ENCODE results near the gene CCDC190.
A peak's percentile ranks its signal among the peaks of the same experiment; 100 is the strongest.
"Not testable (repeated sequence)": the region's sequence is repeated elsewhere in the genome, so short reads cannot be mapped to it uniquely, and the experiment has no call there.

The CCDC190 gene

DNA sequence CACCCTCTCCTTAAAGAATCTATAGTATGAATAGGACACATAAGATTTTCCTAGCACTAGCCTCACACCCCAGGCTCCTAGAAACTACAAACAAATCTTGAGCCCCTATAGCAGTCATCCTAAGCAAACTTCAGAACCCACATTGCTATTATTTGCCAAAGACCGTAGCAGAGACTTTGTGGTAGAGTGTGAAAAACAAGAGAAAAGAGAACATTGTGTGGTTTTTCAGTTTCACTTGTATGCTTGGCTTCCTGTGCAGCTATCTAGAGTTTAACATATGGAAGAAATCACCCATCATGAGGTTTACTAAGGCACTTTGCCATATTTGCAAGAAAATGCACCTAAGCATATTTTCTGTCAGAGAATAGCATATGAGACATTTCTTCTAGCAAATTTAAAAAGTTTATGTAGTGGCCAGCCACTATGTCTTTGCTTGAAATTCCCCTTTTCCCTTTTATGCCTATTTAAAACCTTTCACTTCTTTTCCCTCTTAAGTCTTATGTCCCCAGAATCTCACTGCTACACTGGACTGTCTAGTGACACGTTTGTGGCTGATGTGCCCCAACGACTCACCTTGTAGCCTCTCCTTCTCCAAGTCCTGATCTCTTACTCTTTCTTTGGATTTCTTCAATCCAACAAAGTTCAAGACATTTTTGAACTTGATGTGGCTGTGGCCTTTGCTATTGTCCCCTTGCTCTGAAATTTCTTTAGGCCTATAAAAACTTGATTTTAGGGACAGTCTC, 25.6 kb downstream of the CCDC190 start:
- no peak overlapping the region for H3K4me3 ChIP-seq (ENCODE audit: low read length)
- H3K27me3 ChIP-seq (ENCODE audit: control insufficient read depth, insufficient read depth, low read length) = no peaks in the 10 kb centered on the region
- no peaks in the 10 kb centered on the region for H3K4me1 ChIP-seq (ENCODE audit: control insufficient read depth, insufficient read depth, low read length)
- no CpG with 5 or more reads among the region's 3 CpGs for WGBS (ENCODE audit: insufficient coverage, insufficient read length)
- H3K9me3 ChIP-seq (ENCODE audit: control insufficient read depth, insufficient read depth, low read length) = no peaks in the 10 kb centered on the region
- no peak overlapping the region for H3K27ac ChIP-seq (ENCODE audit: low read length)
- H3K36me3 ChIP-seq (ENCODE audit: control insufficient read depth, insufficient read depth, low read length) = no peaks in the 10 kb centered on the region
- DNase-seq (ENCODE audit: low read depth, low spot score) = no peak

- Histone ChIP-seq H3K4me3 (ENCODE audit: low read length) (no peak overlapping the region), H3K27ac (ENCODE audit: low read length) (no peak overlapping the region), H3K36me3 (ENCODE audit: control insufficient read depth, insufficient read depth, low read length) (no peaks in the 10 kb centered on the region), H3K4me1 (ENCODE audit: control insufficient read depth, insufficient read depth, low read length) (no peaks in the 10 kb centered on the region), H3K27me3 (ENCODE audit: control insufficient read depth, insufficient read depth, low read length) (no peaks in the 10 kb centered on the region), H3K9me3 (ENCODE audit: control insufficient read depth, insufficient read depth, low read length) (no peaks in the 10 kb centered on the region)
- DNase-seq (ENCODE audit: low read depth, low spot score) = no peak
- WGBS (ENCODE audit: insufficient coverage, insufficient read length) = no CpG with 5 or more reads among the region's 3 CpGs
These were observed 28.5 kb downstream of the CCDC190 start for GRCh38 chr1:162832470-162832869.

DNA sequence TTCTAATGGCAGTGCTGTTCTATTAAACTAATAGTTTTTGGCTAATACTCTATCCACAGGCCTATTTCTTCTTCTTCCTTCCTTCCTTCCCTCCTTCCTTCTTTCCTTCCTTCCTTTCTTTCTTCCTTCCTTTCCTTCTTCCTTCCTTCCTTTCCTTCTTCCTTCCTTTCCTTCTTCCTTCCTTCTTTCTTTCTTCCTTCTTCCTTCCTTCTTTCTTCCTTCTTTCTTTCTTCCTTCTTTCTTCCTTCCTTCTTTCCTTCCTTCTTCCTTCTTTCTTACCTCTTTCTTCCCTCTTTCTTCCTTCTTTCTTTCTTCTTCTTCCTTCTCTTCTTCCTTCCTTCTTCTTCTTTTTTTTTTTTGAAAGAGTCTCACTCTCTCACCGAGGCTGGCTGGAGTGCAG, 31.7 kb downstream of the CCDC190 start:
- H3K9me3 ChIP-seq (ENCODE audit: control insufficient read depth, insufficient read depth, low read length) = no peaks in the 10 kb centered on the region
- no peak overlapping the region for H3K4me3 ChIP-seq (ENCODE audit: low read length)
- H3K27me3 ChIP-seq (ENCODE audit: control insufficient read depth, insufficient read depth, low read length) = no peaks in the 10 kb centered on the region
- no peak for DNase-seq (ENCODE audit: low read depth, low spot score)
- H3K4me1 ChIP-seq (ENCODE audit: control insufficient read depth, insufficient read depth, low read length) = no peaks in the 10 kb centered on the region
- H3K27ac ChIP-seq (ENCODE audit: low read length) = no peak overlapping the region
- no CpG with 5 or more reads among the region's 1 CpG for WGBS (ENCODE audit: insufficient coverage, insufficient read length)
- no peaks in the 10 kb centered on the region for H3K36me3 ChIP-seq (ENCODE audit: control insufficient read depth, insufficient read depth, low read length)

DNA sequence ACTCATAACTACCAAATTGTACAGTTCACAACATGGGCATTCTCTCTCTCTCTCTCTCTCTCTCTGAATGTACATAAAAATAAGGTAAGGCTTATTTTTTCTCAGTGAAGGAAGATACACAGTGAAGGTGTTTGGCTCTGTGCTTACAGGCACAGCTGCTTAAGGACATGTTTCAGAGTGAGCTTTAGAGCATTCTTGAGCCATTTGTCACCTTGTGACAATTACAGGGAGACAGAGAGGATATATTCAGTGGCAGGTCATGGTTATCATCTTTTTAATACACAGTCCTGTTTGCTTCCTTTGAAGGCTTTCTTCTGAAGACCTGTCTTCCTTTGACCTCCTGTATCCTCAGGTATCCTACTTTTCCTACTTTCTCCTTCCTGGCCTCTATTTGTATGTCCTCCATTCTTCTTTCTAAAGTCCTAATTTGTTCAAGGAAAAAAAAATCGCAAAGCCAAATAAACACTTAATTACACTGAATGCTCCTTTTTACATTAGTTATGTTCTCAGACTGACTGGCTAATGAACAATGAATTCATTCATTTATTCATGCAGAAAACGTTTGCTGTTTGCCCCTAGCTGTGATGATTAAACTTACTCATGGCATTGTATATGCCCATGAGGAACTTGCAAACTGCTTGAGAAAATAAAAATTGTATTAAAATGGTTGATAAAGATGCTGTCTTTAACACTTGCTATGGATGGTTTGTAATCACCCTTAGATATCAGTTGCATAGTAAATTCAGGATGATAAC, 37.0 kb downstream of the CCDC190 start:
- no peak overlapping the region for H3K4me3 ChIP-seq (ENCODE audit: low read length)
- H3K36me3 ChIP-seq (ENCODE audit: control insufficient read depth, insufficient read depth, low read length) = no peaks in the 10 kb centered on the region
- WGBS (ENCODE audit: insufficient coverage, insufficient read length) = no CpG with 5 or more reads among the region's 2 CpGs
- no peak for DNase-seq (ENCODE audit: low read depth, low spot score)
- H3K9me3 ChIP-seq (ENCODE audit: control insufficient read depth, insufficient read depth, low read length) = no peaks in the 10 kb centered on the region
- no peak overlapping the region for H3K27ac ChIP-seq (ENCODE audit: low read length)
- peaks cover 2% of the 10 kb centered on the region; the same call in 1 of the 2 replicates for H3K4me1 ChIP-seq (ENCODE audit: control insufficient read depth, insufficient read depth, low read length)
- no peaks in the 10 kb centered on the region for H3K27me3 ChIP-seq (ENCODE audit: control insufficient read depth, insufficient read depth, low read length)

GRCh38 chr1:162823231-162823630, 37.7 kb downstream of the CCDC190 start:
- Histone ChIP-seq H3K27ac (ENCODE audit: low read length) (no peak overlapping the region), H3K36me3 (ENCODE audit: control insufficient read depth, insufficient read depth, low read length) (no peaks in the 10 kb centered on the region), H3K9me3 (ENCODE audit: control insufficient read depth, insufficient read depth, low read length) (no peaks in the 10 kb centered on the region), H3K4me3 (ENCODE audit: low read length) (no peak overlapping the region), H3K27me3 (ENCODE audit: control insufficient read depth, insufficient read depth, low read length) (no peaks in the 10 kb centered on the region), H3K4me1 (ENCODE audit: control insufficient read depth, insufficient read depth, low read length) (peaks cover 2% of the 10 kb centered on the region; the same call in 1 of the 2 replicates)
- no peak for DNase-seq (ENCODE audit: low read depth, low spot score)
- no CpG with 5 or more reads among the region's 3 CpGs for WGBS (ENCODE audit: insufficient coverage, insufficient read length)

DNA sequence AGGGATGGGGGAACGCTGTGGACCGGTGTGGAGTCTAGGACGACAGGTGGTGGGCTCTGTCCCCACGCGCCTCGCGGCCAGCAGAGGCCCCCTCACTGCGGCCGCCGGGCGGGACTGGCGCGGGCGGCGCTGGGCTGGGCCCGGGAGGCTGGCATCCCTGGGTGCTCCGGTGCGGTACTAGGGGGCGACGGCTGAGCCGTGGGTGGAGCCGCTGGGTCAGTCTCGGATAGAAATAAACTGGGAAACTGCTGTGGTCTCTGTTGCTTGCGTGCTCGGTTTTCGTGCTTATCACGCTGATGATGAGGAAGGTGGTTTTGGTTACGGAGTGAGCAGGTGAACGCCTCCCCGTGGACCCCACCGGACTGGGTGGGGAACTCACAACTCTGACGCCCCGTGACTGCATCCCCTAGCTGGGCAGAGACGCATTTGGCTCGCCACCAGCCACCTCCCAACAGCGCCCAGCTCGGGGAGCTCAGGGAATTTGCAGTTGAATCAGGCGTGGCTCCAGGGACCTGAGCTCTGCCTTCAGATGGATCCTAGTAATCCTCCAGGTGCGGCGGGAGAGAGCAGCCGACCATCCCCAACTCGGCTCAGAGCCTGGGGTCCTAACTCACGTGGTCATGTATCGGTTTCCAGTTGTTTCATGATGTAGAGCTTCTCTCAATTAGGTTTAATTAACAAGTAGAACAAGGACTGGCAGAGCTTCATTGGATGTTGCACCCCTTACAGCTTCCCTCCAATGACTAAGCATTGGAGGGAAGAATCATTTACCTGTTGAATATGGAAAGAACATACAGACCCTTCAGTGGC, 38.4 kb downstream of the CCDC190 start:
- H3K27ac ChIP-seq (ENCODE audit: low read length) = no peak overlapping the region
- WGBS (ENCODE audit: insufficient coverage, insufficient read length) = no CpG with 5 or more reads among the region's 44 CpGs
- peak overlapping the region; percentile 84 for H3K4me3 ChIP-seq (ENCODE audit: low read length)
- no peaks in the 10 kb centered on the region for H3K9me3 ChIP-seq (ENCODE audit: control insufficient read depth, insufficient read depth, low read length)
- H3K36me3 ChIP-seq (ENCODE audit: control insufficient read depth, insufficient read depth, low read length) = no peaks in the 10 kb centered on the region
- peak; percentile 54 for DNase-seq (ENCODE audit: low read depth, low spot score)
- H3K4me1 ChIP-seq (ENCODE audit: control insufficient read depth, insufficient read depth, low read length) = peaks cover 2% of the 10 kb centered on the region; the same call in 1 of the 2 replicates
- H3K27me3 ChIP-seq (ENCODE audit: control insufficient read depth, insufficient read depth, low read length) = no peaks in the 10 kb centered on the region

DNA sequence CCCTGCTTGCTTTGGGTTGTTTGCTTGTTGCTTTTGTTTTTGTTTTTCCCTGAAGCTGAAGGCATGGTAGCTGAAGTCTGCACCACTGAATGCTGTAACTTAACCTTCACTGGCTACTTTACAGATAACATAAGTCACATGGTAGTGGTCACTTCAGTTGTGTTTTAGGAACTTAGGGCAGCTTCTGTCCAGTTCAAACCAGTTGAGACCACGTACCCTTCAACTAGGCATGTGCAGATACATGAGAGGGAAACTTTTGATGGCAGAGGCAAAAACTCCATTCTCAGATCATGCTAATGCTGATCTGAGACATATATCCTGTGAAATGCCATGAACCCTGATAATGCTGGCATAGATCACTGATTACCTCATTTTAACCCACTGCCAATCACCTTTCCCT, 42.3 kb downstream of the CCDC190 start:
- H3K4me1 ChIP-seq (ENCODE audit: control insufficient read depth, insufficient read depth, low read length); H3K27ac ChIP-seq (ENCODE audit: low read length); H3K4me3 ChIP-seq (ENCODE audit: low read length); H3K27me3 ChIP-seq (ENCODE audit: control insufficient read depth, insufficient read depth, low read length); H3K36me3 ChIP-seq (ENCODE audit: control insufficient read depth, insufficient read depth, low read length); H3K9me3 ChIP-seq (ENCODE audit: control insufficient read depth, insufficient read depth, low read length); DNase-seq (ENCODE audit: low read depth, low spot score): not testable (repeated sequence)
- no CpG with 5 or more reads among the region's 1 CpG for WGBS (ENCODE audit: insufficient coverage, insufficient read length)

GRCh38 chr1:162818136-162818535, 42.8 kb downstream of the CCDC190 start:
- DNase-seq (ENCODE audit: low read depth, low spot score); H3K36me3 ChIP-seq (ENCODE audit: control insufficient read depth, insufficient read depth, low read length); H3K4me1 ChIP-seq (ENCODE audit: control insufficient read depth, insufficient read depth, low read length); H3K27me3 ChIP-seq (ENCODE audit: control insufficient read depth, insufficient read depth, low read length); H3K27ac ChIP-seq (ENCODE audit: low read length); H3K9me3 ChIP-seq (ENCODE audit: control insufficient read depth, insufficient read depth, low read length); H3K4me3 ChIP-seq (ENCODE audit: low read length): not testable (repeated sequence)
- WGBS (ENCODE audit: insufficient coverage, insufficient read length) = no CpG with 5 or more reads among the region's 2 CpGs

- H3K36me3 ChIP-seq (ENCODE audit: control insufficient read depth, insufficient read depth, low read length); H3K4me3 ChIP-seq (ENCODE audit: low read length); H3K4me1 ChIP-seq (ENCODE audit: control insufficient read depth, insufficient read depth, low read length); H3K9me3 ChIP-seq (ENCODE audit: control insufficient read depth, insufficient read depth, low read length); DNase-seq (ENCODE audit: low read depth, low spot score); H3K27me3 ChIP-seq (ENCODE audit: control insufficient read depth, insufficient read depth, low read length); H3K27ac ChIP-seq (ENCODE audit: low read length): not testable (repeated sequence)
- WGBS (ENCODE audit: insufficient coverage, insufficient read length) = no CpG with 5 or more reads among the region's 2 CpGs
These were observed 48.6 kb downstream of the CCDC190 start for GRCh38 chr1:162812357-162812756.

GRCh38 chr1:162807503-162807902, 53.5 kb downstream of the CCDC190 start:
- not testable (repeated sequence) for H3K27ac ChIP-seq (ENCODE audit: low read length); H3K9me3 ChIP-seq (ENCODE audit: control insufficient read depth, insufficient read depth, low read length); H3K36me3 ChIP-seq (ENCODE audit: control insufficient read depth, insufficient read depth, low read length); H3K27me3 ChIP-seq (ENCODE audit: control insufficient read depth, insufficient read depth, low read length); H3K4me1 ChIP-seq (ENCODE audit: control insufficient read depth, insufficient read depth, low read length); DNase-seq (ENCODE audit: low read depth, low spot score); H3K4me3 ChIP-seq (ENCODE audit: low read length)
- WGBS (ENCODE audit: insufficient coverage, insufficient read length) = no CpG with 5 or more reads among the region's 2 CpGs

All from iPS DF 6.9 (cell line).